Activated T-cell treated with anti-CD3 and anti-CD28 coated beads, Interleukin-2, amount 50 U/mL, for 1 hour (primary cell): ENCODE results near the gene ALOX12B.
"Not testable (repeated sequence)": the region's sequence is repeated elsewhere in the genome, so short reads cannot be mapped to it uniquely, and the experiment has no call there.

Experiments used
- DNase-seq: peaks from one replicate; pipeline ENCODE4 v3.0.0-alpha.2; 2020

The ALOX12B gene

DNA sequence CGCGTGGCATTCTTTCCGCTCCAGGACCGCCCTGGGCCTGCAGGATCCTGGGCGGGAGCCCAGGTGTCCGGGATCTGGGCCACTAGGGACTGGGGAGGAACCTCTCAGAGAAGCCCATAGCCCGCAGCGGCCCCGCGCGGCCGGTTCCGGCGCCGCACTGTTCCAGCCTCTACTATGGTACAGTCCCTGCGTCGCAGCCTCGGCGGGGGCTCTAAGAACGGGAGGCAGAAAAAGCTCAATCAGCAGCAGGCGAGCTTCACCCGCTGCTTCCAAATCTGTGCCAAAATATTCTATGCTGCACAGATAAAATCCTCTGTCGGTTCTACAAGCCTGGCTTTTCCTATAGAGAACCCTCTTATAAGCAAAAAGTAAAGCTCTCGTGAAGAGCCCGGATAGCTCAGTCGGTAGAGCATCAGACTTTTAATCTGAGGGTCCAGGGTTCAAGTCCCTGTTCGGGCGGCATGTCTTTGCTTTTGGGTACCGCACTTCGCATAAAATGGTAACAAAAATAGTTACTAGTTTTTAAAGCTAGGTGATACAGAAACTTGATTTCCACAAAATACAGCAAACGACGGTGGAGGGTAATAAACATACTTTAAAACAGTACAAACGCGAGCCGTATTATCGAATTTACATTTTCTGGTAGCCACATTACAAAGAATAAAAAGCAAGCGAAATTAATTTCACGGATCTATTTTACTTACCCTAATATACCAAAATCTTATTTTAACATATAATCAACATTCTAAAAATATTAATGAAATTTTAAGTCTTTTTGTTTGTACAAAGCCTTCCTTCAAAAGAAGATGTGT lies 31.5 kb upstream of the ALOX12B start:
- DNase-seq: peak; percentile 88

DNA sequence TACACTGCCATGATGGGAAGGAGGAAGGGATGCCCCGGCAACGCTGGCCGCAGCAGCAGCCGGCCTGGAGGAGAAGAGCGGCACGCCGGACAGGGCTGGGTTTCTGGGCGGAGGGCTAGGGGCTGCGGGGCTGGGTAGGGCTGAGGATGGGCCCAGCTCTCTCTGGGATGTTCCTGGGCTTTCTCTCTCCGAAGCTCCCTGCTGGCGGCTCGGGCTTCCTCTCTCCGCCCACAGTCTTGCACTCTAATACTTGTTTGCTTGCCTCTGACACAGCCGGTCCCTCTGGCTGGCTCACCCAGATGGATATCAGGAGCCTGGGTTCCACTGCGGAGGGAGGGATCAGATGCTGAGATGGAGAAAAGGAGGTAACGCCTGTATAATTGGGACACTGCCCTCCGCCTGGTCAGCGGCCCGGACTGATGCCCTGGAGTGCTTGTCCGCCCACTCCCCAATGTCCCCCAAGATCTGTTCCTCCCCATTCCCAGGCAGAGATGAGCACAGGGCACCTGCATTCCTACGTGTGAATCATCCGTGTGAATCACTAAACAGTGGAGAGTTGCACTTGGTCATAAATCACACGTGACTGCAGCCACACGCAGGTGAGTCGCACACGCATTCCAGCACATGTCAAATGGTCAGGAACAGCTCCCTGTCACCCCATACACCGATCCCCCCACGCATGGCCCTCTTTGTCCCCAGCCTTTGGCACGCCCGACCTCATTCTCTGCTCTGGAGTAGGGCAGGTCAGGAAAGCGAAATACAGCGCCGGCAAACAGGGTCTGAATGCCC lies 30.7 kb upstream of the ALOX12B start, which contains the start of gene ALOXE3:
Gene ALOXE3, minus strand, starts transcription at position 535 of the 789 bp plus-strand sequence. Its CDS starts 524 bp downstream, at position 11.
- DNase-seq: peak; percentile 41

DNA sequence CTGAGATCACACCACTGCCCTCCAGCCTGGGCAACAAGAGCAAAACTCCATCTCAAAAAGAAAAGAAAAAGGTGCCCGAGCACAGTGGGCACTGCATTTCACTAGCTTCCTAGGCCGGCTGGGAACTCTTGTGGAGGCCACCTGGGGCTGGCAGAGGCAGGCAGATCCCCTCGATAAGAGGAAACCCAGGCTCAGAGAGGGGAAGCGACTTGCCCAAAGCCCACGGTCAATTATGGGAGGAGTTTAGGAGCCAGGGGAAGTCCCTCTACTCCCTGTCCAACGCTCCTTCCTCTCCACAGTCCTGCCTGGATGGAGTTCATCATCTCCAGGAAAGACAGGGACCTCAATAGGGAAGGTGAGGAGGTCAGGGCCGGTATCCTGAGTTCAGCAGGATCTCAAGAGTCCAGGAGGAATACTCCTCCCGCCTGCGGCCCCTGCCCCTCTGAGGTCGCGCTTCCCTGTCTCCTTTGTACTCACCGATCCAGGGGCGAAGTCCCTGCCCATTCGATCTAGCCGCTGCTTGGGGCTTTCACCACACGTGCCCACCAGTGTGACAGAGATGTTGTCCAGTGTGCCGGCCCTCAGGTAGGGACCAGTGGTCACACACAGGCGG lies 30.0 kb upstream of the ALOX12B start:
- no peak for DNase-seq

DNA sequence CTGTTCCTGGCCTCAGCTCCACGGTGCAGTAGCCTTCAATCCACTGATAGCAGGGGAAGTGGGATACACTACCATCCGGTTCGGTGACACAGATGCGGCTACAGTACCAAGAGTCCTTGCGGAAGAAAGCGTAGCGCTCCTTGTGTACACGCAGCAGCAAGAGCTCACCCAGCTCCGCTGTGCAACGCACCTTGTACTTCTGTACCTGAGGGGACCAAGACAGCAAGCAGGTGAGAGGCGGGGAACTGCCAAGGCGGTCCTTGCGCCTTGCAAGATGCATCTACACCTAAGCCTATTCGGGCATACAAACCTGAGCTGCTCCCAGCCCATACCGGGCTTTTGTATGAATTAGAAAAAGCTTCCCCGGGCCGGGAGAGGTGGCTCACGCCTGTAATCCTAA lies 29.3 kb upstream of the ALOX12B start:
- no peak for DNase-seq

DNA sequence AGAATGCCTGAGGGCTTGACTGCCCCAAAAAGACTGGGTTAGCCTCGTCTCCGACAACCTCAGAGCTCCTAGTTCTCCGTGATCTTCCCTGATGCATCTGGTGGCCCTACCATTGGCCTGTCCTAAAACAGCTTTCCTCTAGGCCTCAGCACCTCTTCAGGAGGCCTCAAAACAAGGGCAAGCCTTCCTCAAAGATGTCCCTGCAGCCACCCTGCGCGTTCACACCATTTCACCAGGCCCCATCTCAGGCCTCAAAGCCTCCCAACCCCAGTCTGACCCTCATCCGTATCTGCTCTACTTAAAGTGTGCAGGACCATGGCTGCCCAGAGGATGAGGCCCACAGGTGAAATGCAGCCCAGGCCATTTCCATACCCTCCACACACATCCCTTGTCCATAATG lies 23.4 kb upstream of the ALOX12B start:
- no peak for DNase-seq

DNA sequence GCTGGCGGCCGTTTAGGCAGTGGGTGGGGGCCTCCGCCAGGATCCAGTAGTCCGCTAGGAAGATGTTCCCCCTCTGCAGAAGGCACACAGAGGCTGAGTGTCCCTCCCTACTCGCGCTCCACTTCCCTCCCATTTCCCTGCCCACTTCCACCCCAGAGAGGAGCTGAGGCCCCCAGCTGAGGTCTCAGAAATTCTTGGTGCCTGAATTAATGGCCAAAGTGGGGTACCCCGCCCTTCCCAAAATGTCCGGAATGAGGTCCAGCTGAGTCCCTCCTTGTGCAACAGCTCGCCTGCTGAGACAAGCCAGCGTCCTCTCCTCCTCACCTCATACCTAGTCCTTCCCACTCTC lies 22.9 kb upstream of the ALOX12B start:
- no peak for DNase-seq

DNA sequence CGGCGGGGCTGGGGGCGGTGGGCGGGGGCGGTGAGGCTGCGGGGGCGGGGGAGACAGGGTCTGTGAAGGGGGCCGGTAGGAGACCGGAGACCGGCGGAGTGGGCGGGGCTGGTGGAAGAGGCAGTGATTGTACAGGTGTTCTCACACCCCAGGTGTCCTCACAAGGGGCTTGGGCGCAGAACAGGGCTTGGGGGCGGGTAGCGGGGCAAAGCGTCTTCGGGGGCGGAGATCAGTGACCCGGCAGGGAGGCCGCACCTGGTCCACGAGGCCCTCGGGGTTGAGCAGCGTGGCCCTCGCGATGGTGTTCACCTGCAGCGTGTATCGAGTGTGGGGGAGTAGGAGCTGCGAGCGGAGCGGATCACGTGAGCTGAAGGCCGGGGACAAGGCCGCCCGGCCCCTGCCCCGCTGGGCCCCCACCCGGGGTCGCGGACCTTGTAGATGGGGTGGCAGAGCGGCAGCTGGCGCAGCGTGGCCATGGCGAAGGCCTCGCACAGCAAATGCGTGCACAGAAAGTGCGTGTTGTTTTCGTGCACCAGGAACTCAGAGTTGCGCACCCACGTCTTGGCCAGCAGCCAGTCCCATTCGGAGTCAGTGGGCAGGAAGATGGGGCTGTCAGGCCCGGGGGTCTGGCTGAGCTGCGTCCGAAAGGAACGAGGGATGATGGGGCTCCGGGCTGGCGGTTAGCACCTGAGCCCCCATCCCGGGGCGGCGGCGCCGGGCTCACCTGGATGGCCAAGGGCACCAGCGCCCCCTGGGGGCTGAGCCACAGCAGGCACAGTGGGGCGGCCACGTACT lies 22.3 kb upstream of the ALOX12B start:
- peak; percentile 87 for DNase-seq

DNA sequence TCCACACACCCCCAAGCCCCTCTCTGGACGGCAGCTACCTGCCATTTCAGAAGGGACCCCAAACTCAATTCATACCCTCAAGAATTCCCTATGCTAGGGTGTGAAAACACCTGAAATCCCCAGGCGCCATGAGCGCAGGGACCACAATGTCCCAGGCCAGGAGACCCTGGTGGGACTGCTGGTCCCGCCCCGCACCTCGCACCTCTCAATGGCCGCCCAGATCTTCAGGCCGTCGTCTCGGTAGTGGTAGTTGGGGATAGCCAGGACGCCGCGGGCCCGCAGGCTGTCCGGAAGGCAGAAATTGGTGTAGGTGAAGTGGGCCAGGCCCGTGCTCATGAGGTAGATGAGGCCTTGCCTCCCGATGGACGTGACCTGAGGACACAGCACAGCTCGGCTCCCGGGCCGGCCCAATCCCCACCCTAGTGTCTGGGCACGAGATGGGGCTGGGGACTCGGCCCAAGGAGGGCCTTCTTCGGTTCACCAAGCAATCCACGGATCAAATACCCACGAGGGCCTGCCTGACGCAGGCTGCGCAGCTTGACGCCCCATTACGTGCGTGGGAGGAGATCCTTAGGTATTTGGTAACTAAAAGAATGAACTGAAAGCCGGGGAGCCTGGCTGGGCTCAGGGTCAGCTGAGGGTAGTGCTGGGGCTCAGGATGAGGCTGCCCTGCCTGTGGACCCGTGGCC lies 21.6 kb upstream of the ALOX12B start:
- no peak for DNase-seq

DNA sequence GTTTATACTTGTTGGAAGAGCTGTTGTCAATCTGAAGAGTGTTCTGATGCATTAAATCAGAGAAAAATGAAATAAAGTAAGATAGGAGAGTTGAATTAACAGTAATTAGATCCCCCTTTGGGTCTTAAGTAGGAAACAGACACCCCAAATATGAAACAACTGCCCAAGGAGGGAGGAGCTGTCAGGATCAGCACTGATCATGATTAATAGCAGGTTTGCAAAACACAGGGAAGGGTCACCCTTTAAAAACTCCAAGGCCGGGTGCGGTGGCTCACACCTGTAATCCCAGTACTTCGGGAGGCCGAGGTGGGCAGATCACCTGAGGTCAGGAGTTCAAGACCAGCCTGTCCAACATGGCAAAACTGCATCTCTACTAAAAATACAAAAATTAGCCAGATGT lies 19.5 kb upstream of the ALOX12B start:
- not testable (repeated sequence) for DNase-seq

DNA sequence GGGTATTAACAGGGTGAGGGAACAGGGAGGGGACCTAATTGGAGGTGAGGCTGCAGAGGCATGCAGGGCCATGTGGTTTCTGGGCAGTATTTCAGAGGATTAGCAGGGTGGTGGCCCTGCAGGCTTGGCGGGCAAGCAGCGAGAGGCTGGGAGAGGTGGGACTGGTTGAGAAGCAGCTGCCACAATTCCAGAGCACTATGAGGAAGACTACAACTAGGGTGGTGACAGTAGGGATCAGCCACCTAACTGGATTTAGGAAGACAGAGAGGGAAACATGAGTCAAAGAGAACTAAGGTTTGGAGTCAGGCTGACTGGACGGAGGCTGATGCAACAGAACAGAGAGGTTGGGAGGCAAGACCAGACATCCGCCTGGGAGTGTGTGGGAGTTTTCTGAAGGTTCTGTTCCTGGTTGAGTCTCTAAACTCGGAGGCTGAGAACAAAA lies 18.5 kb upstream of the ALOX12B start:
- no peak for DNase-seq

DNA sequence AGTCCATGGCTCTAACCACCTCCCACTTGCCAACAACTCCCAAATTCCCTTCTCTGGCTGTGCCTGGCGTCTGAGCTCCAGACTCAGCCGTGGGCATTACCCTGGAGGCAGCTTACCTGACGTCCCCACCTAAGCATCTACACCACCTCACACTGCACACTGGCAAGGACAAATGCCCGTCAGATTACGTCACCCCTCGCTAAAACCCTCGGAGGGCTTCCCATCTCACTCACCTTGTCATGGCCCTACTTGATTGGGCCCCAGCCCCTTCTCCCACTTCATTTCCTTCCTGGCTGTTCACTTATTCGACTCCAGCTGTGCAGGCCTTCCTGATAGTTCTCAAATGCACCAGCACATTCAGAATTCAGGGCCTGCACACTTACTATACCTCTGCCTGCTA lies 17.4 kb upstream of the ALOX12B start:
- DNase-seq: no peak

DNA sequence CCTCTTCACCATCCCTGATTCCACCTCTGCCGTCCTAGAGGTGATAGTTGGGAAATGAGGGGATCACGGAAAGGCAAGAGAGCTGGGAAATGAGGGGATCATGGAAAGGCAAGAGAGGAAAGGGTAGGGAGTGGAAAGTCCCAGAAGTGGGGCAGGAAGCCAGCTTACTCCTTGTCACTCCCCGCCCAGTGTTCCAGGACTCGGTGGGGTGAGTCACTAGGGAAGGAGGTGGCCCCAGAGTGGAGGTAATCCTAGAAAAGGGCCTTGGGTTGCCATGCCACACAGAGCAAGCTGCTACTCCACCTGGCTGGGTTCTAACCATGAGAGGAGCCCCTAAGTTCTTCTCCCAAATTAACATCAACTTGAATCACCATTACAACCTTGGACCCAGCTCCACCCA lies 16.0 kb upstream of the ALOX12B start:
- no peak for DNase-seq

DNA sequence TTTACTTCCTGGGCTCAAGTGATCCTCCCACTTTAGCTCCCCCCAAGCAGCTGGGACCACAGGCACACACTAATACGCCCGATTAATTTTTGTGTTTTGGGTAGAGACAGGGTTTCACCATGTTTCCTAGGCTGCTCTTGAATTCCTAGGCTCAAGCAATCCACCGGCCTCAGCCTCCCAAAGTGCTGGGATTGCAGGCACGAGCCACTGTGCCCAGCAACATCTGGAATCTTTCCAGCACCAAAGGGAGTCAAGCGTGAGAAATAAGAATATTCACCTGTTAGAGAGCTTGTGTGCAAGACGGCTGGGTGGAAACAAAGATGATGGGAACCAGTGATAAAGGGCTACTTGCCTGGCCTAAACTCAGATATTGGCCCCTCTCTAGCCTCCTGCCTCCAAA lies 14.2 kb upstream of the ALOX12B start:
- DNase-seq: no peak

DNA sequence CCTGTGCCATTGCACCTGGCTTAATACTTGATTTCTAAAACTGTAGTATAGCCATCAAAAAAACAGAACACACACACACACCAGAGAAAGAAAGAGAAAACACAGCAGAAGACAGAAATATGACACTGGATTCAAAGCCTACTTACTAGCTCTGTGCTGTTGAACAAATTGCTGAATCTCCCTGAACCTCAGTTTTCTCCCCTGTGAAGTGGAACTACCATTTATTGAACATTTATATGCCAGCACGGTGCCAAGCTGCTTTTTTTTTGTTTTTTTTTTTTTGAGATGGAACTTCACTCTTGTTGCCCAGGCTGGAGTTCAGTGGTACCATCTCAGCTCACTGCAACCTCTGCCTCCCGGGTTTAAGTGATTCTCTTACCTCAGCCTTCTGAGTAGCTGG lies 13.2 kb upstream of the ALOX12B start:
- DNase-seq: no peak

DNA sequence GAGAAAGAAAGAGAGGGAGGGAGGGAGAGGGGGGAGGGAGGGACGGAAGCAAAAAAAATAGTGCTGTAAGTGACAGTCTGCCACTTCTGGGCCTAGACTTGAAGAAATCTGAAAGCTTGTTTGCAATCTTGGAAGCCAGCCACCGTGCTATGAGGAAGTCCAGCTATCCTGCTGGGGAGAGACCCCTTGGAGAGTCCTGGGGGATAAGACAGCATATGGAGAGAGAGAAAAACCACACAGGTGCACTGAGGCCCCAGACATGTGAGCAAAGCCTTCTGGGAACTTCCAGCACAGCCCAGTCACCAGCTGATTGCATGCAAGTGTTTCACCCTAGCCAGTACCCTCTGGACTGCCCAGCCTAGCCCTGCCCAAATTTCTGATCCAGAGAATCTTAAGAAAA lies 12.6 kb upstream of the ALOX12B start:
- no peak for DNase-seq

DNA sequence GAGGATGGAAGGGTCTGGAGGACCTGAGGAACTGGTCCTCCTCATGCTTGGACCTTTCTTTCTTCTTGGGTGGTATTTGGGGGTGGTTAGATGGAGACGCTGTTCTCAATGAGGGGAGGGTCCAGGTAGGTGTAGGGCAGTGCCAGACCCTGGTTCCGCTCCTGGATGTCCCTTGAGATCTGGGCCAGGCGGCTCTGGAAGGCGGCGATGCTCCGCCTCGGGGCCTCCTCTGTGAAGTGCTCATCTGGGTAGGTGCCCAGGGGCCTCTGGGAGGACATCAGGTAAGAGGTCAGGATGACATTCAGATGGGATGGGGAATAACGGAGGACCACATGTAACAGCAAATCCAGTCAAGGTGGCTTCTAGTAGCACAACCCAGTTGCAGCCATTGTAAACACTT lies 9.0 kb upstream of the ALOX12B start:
- DNase-seq: no peak

DNA sequence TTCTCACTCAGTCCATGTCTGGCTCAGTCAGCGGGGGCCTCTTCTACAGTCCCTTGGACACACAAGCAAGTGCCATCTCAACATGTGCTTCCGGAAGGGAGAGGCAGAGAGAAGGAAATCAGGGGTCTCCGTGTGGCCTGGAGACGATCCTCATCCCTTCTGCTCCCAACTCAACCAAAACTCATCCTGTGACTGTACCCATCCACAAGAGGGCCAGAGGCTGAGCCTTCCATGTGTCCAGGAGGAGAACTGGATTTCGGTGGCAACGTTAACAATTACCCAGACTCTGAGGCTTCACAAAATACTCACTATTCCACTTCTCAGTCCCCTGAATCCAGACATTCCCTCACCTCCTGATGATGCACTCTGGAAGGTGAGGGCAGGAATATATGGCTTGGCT lies 7.8 kb upstream of the ALOX12B start:
- no peak for DNase-seq

DNA sequence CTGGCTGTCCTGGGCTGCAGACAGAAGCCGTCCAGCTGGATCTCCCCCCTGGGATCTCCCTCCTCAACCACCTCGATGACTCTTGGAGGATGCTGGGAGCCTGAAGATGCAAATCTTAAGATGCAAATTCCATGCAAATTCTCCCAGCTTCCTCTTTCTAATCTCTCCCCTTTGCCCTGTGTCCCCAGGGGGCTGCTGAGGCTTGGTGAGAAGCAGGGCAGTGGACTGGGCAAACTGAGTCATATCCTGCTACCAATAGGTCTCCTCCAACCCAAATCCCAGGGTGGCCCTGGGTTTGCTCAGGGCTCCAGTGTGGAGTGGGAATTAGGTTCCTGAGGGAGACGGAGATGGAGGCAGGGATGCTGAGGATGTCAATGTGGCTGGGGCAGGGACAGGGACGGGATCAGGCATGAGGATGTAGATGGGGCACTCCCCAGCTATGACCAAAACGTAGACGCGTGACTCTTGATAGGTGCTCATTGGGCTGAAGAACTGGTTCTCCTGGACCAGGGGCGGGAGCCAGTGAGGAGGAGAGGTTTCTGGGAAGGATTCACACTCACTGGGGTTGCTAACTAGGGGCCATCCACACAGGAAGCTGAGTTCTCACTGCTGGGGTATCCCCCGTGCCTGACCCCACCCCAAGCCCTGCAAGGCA lies 3.6 kb upstream of the ALOX12B start:
- no peak for DNase-seq

DNA sequence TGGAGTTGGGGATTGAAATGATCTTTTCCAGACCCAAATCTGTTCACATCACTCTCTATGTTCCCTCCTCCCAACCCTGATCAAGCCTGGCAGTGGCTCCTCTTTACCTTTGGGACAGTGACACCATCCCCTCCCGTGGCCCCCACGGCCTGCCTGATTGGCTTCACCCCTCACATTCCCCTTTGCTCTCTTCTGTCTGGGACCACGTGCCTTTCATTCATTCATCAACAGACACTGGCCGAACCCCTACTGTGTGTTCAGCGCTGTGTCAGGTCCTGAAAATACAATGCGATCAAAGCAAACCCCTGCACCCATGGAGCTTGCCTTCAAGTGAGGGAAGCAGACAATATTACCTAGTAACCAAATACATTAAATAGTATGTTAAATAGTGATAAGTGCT lies 2.2 kb upstream of the ALOX12B start:
- no peak for DNase-seq

DNA sequence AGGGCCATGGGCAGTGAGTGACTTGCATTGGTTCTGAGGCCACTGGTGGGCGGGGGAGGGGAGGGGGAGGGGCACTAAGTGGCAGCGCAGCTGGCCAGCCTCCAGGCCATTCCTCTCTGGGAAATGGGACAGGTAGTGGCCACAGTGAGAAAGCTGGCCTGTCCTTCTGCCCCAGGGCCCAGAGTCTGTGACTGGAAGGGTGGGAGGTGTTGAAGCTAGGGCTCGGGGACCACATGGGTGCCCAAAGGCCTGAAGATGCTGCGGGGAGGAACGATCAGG lies 375 bp upstream of the ALOX12B start:
- no peak for DNase-seq

DNA sequence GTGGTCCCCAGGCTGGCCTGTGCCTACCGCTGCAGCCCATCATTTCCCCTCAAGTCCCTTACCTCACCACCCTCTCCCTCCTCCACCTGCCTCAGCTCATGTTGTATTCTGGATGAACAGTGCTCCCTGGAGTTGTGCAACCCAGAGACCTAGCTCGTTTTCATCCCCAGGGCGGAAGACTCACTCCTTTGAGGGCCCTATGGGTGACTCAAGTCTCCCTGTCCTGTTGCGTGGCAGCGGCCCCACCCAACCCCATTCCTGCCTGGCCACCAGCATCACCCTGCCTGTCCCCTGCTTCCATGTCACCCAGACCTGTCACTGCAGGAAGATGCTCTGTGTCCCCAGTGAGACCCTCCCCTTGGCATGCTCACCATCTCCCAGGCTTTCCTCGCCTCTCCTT lies 3.3 kb downstream of the ALOX12B start:
- no peak for DNase-seq

DNA sequence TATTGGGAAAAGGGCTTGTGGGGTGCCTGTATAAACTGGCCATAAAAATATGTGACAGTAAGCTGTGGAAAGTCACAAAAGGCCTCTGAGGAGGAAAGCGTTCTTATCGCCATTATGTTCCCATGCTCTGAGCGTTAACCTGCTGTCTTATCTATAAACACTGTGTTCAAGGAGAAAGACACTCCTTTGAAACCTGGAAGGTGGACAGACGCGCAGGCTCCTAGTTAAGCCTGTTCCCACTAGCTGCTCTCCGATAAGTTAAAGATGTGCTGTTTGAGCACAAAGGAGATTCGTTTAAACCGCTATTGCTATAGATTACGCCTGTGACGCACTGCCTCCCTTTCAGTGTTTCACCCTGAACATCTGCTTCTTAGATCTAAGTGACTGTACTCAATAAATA lies 5.2 kb downstream of the ALOX12B start:
- DNase-seq: no peak
